Ishikawa (cell line): ENCODE measurements around the gene PLCB3.

Experiments used
- CEBPB ChIP-seq: IDR thresholded peaks from 2 replicates; pipeline ENCODE4 v1.6.1; 2012
- CREB1 ChIP-seq: IDR thresholded peaks from 2 replicates; pipeline ENCODE4 v1.6.1; 2012; ENCODE audit warnings: low read depth
- EGR1 ChIP-seq: IDR thresholded peaks from 2 replicates; pipeline ENCODE4 v1.6.1; 2012
- EP300 ChIP-seq: IDR thresholded peaks from 2 replicates; pipeline ENCODE4 v1.6.1; 2012; ENCODE audit warnings: borderline replicate concordance
- FOXM1 ChIP-seq: IDR thresholded peaks from 2 replicates; pipeline ENCODE4 v1.6.1; 2012; ENCODE audit warnings: low read depth, borderline replicate concordance
- NFIC ChIP-seq: IDR thresholded peaks from 2 replicates; pipeline ENCODE4 v1.6.1; 2012
- RAD21 ChIP-seq: IDR thresholded peaks from 2 replicates; pipeline ENCODE4 v1.6.1; 2012; ENCODE audit warnings: low read depth
- TAF1 ChIP-seq: IDR thresholded peaks from 2 replicates; pipeline ENCODE4 v1.6.1; 2012; ENCODE audit warnings: low read depth, mild to moderate bottlenecking
- TCF12 ChIP-seq: IDR thresholded peaks from 2 replicates; pipeline ENCODE4 v1.6.1; 2012; ENCODE audit warnings: low read depth
- TEAD4 ChIP-seq: IDR thresholded peaks from 2 replicates; pipeline ENCODE4 v1.6.1; 2012
- YY1 ChIP-seq: IDR thresholded peaks from 2 replicates; pipeline ENCODE4 v1.6.1; 2012; ENCODE audit warnings: low read depth
- ZBTB7A ChIP-seq: IDR thresholded peaks from 2 replicates; pipeline ENCODE4 v1.6.1; 2012; ENCODE audit warnings: low read depth
- TF ChIP-seq, protein P1 (sequence below): IDR thresholded peaks from 2 replicates; pipeline ENCODE4 v1.6.1; 2012; ENCODE audit warnings: low read depth, mild to moderate bottlenecking
- TF ChIP-seq, protein P2 (sequence below): IDR thresholded peaks from 2 replicates; pipeline ENCODE4 v1.6.1; 2012
- TF ChIP-seq, protein P3 (sequence below): IDR thresholded peaks from 2 replicates; pipeline ENCODE4 v1.6.1; 2012

Gene PLCB3

DNA sequence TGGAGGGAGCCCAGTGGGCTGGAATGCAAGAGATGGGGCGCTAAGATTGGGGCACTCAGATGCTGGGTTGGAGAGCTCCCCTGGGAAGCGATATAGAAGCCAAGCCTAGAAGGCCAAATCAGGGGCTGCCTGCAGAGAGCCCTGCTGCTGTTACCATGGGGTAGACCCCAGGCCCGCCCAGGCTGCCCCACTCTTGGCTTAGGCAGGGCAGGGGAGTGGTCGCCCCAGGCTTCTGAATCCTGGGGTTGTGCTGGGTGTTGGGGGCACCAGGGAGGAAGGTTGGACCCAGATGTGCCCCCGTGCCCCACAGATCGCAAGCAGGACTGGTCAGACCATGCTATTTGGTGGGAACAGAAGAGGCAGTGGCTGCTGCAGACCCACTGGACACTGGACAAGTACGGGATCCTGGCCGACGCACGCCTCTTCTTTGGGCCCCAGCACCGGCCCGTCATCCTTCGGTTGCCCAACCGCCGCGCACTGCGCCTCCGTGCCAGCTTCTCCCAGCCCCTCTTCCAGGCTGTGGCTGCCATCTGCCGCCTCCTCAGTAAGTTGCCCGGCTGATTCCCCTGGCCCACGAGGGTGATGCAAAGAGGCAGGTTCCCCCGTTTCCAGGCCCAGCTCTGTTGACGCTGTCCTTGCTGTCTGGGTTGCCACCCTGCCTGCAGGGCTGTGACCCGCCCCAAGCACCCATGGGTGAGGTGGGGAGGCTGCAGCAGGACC lies 40.9 kb upstream of the PLCB3 start:
- no peak for TF ChIP-seq CREB1
- TF ChIP-seq, protein P1, sequence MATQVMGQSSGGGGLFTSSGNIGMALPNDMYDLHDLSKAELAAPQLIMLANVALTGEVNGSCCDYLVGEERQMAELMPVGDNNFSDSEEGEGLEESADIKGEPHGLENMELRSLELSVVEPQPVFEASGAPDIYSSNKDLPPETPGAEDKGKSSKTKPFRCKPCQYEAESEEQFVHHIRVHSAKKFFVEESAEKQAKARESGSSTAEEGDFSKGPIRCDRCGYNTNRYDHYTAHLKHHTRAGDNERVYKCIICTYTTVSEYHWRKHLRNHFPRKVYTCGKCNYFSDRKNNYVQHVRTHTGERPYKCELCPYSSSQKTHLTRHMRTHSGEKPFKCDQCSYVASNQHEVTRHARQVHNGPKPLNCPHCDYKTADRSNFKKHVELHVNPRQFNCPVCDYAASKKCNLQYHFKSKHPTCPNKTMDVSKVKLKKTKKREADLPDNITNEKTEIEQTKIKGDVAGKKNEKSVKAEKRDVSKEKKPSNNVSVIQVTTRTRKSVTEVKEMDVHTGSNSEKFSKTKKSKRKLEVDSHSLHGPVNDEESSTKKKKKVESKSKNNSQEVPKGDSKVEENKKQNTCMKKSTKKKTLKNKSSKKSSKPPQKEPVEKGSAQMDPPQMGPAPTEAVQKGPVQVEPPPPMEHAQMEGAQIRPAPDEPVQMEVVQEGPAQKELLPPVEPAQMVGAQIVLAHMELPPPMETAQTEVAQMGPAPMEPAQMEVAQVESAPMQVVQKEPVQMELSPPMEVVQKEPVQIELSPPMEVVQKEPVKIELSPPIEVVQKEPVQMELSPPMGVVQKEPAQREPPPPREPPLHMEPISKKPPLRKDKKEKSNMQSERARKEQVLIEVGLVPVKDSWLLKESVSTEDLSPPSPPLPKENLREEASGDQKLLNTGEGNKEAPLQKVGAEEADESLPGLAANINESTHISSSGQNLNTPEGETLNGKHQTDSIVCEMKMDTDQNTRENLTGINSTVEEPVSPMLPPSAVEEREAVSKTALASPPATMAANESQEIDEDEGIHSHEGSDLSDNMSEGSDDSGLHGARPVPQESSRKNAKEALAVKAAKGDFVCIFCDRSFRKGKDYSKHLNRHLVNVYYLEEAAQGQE, result no peak

DNA sequence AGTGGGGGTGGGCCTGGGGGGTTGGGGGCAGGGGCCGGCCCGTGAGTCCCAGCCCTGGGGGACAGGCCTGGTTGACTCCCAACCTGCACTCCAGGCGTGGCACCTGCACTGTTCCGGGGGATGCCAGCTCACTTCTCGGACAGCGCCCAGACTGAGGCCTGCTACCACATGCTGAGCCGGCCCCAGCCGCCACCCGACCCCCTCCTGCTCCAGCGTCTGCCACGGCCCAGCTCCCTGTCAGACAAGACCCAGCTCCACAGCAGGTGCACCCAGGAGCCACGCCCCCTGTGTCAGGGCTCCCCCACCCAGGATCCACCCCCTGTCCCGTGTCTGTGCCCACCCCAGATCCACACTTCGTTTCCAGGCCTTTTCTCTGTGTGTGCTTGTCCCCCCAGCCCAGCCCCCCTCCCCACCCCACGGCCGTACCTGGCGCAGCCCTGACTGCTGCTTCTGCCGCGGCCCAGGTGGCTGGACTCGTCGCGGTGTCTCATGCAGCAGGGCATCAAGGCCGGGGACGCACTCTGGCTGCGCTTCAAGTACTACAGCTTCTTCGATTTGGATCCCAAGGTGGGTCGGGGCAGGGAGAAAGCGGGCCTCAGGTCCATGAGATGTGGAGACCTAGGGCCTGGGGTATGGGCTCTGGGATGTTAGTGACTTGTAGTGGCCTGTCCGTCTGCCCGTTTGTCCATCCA lies 40.0 kb upstream of the PLCB3 start:
- TF ChIP-seq, protein P1, result no peak
- TF ChIP-seq TEAD4, result no peak
- TF ChIP-seq YY1, result no peak
- no peak for TF ChIP-seq TCF12
- TF ChIP-seq EGR1, result no peak

DNA sequence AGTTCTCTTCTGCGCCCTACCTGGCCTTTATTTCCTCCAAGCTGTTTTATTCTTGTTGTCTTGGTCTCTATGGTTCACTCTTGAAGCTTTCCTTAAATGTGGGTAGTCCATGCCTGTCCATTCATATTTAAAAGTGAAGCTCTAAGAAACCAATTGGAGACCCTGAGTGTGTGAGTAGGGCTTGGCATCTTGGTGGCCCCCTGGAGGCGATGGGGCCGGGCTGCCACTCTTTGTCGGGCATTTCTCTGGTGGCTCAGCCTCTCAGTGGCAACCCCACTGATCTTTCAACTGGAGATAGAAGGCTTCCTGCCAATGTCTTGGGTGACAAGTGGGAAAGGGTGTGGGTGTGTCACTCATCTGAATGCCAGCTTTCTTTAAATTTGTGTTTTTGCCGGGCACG lies 34.5 kb upstream of the PLCB3 start:
- TF ChIP-seq YY1, result no peak
- TF ChIP-seq RAD21, result no peak
- no peak for TF ChIP-seq ZBTB7A
- TF ChIP-seq EGR1, result no peak
- TF ChIP-seq NFIC, result no peak
- TF ChIP-seq CEBPB, result no peak
- no peak for TF ChIP-seq TCF12
- TF ChIP-seq FOXM1, result no peak
- TF ChIP-seq, protein P1, result no peak
- TF ChIP-seq EP300, result no peak
- TF ChIP-seq, protein P2, sequence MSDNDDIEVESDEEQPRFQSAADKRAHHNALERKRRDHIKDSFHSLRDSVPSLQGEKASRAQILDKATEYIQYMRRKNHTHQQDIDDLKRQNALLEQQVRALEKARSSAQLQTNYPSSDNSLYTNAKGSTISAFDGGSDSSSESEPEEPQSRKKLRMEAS, result no peak
- TF ChIP-seq CREB1, result no peak
- no peak for TF ChIP-seq TAF1

DNA sequence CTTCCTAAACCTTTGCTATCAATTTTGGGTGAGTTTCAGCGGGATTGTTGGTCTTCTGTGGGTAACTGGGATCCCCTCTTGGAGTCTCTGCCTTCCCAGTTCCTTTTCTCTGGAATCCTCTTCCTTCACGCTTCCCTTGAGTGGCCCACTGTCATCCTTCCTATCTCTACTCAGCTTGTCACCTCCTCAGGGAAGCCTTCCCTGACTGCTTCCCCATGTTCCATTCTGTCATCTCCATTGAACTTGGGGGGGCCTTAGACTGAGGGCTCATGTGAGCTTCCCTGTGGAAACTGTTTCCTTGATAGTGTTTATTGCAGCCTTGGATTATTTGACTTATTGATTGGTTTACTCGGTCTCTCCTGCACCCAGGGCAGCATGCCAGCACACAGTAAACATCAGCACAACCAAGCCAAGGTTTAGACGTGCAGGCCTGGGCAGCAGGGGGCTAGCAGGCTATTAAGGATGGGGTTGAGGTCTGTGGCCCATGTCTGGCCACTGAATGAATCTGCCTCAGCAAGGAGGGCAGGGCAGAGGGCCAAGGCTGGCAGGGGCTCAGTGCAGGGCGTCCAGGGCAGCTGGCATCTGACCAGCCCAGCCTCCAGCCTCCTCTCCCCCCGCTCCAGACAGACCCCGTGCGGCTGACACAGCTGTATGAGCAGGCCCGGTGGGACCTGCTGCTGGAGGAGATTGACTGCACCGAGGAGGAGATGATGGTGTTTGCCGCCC lies 32.5 kb upstream of the PLCB3 start:
- no peak for TF ChIP-seq RAD21
- no peak for TF ChIP-seq CEBPB
- TF ChIP-seq, protein P3, sequence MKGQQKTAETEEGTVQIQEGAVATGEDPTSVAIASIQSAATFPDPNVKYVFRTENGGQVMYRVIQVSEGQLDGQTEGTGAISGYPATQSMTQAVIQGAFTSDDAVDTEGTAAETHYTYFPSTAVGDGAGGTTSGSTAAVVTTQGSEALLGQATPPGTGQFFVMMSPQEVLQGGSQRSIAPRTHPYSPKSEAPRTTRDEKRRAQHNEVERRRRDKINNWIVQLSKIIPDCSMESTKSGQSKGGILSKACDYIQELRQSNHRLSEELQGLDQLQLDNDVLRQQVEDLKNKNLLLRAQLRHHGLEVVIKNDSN, result no peak
- no peak for TF ChIP-seq FOXM1
- no peak for TF ChIP-seq EGR1
- no peak for TF ChIP-seq TCF12
- no peak for TF ChIP-seq YY1
- no peak for TF ChIP-seq EP300
- no peak for TF ChIP-seq TAF1
- TF ChIP-seq CREB1, result no peak
- TF ChIP-seq, protein P1, result no peak
- no peak for TF ChIP-seq NFIC
- no peak for TF ChIP-seq ZBTB7A
- TF ChIP-seq, protein P2, result no peak
- no peak for TF ChIP-seq TEAD4
